ENCODE data around the gene APCDD1L. TPM values are rescaled to one million over a fixed set of nuclear protein-coding genes. Genes with fewer than 3 reads are reported as not detected.

APCDD1L gene
- total RNA-seq, 1 donor from 2014 or later, result not detected

DNA sequence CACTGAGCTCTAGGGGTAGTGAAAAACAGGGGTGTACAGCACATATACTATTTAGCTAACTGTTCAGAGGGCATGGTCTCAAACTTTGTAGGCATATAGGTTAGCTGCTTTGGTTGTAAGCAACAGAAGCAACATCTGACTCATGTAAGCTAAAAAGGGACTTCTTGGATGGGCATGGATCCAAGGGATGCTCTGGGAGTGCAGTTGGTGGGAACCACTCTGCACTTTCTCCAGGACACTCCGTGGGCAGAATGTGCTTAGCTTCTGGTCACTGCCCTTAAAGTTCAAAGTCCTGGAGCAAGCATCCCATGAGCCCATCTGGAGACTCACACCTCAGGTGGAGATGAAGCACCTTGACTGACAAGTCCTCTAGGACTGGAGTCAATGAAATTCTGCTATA, 11.5 kb downstream of the APCDD1L start:
- no peak for DNase-seq
- TF ChIP-seq, protein P1, sequence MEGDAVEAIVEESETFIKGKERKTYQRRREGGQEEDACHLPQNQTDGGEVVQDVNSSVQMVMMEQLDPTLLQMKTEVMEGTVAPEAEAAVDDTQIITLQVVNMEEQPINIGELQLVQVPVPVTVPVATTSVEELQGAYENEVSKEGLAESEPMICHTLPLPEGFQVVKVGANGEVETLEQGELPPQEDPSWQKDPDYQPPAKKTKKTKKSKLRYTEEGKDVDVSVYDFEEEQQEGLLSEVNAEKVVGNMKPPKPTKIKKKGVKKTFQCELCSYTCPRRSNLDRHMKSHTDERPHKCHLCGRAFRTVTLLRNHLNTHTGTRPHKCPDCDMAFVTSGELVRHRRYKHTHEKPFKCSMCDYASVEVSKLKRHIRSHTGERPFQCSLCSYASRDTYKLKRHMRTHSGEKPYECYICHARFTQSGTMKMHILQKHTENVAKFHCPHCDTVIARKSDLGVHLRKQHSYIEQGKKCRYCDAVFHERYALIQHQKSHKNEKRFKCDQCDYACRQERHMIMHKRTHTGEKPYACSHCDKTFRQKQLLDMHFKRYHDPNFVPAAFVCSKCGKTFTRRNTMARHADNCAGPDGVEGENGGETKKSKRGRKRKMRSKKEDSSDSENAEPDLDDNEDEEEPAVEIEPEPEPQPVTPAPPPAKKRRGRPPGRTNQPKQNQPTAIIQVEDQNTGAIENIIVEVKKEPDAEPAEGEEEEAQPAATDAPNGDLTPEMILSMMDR (IDR thresholded peaks at IDR 0.05; ENCODE audit: partially characterized antibody, unreplicated experiment), result no peak
- H3K27ac Mint-ChIP-seq (ENCODE audit: unreplicated experiment), result no peak overlapping the region
- H3K4me3 Mint-ChIP-seq (ENCODE audit: unreplicated experiment), result no peak overlapping the region
- peaks cover 20% of the 10 kb centered on the region for H3K9me3 Mint-ChIP-seq (ENCODE audit: unreplicated experiment)
- peaks cover 3% of the 10 kb centered on the region for H3K27me3 Mint-ChIP-seq (ENCODE audit: unreplicated experiment)
- H3K36me3 Mint-ChIP-seq (ENCODE audit: unreplicated experiment), result peaks cover 15% of the 10 kb centered on the region
- H3K4me1 Mint-ChIP-seq (ENCODE audit: low read depth, unreplicated experiment), result no peaks in the 10 kb centered on the region

DNA sequence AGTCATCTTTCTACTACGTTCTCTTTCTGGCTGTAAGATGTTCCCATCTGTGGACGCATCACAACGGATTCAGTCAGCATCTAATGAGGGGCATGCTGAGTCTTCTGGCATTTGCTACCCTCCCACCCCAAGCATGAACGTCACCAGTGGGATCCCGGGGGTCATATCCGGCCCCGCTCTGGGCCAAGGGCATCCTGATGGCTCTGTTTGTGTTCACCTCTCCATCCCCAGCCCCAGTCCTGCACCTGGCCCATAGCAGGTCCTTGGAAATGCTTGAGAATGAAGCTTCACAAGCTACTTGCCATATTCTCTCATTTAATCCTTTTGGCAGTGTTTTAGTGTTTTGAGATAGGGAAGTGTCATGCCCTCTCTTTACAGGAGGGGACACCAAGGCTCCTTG, 14.9 kb downstream of the APCDD1L start:
- DNase-seq, result no peak
- TF ChIP-seq, protein P1 (IDR thresholded peaks at IDR 0.05; ENCODE audit: partially characterized antibody, unreplicated experiment), result no peak
- H3K27me3 Mint-ChIP-seq (ENCODE audit: unreplicated experiment), result peaks cover 5% of the 10 kb centered on the region
- no peaks in the 10 kb centered on the region for H3K4me1 Mint-ChIP-seq (ENCODE audit: low read depth, unreplicated experiment)
- H3K9me3 Mint-ChIP-seq (ENCODE audit: unreplicated experiment), result peaks cover 11% of the 10 kb centered on the region
- H3K36me3 Mint-ChIP-seq (ENCODE audit: unreplicated experiment), result peaks cover 15% of the 10 kb centered on the region
- no peak overlapping the region for H3K4me3 Mint-ChIP-seq (ENCODE audit: unreplicated experiment)
- no peak overlapping the region for H3K27ac Mint-ChIP-seq (ENCODE audit: unreplicated experiment)

DNA sequence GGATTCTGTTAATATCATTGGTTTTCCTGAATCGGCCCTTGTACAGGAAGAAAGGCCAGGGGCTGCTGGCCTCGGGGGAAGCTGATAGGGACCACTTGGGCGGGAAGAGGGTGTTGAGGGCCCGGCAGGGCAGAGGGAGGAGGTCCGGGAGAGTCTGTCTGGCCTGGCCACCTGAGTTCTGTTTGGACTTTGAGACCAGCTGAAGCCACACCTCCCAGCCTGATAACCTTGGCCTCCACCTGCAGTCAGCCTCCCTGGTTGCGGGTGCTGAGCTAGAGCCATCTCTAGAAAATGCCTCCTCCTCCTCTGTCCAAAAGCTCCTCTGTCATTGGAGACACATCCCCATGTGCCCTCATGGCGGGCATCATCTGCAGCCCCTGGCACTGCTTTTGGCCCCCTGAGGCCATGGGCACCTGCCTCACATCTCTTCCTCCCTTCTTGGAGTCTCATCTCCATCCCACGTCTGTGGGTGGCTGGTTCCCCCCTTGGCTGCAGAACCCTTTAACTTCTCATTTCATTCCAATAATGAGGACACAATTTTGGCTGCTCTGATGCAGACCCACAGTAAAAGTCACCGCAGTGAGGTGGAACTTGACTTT, 16.6 kb downstream of the APCDD1L start:
- peaks cover 11% of the 10 kb centered on the region for H3K36me3 Mint-ChIP-seq (ENCODE audit: unreplicated experiment)
- H3K9me3 Mint-ChIP-seq (ENCODE audit: unreplicated experiment), result peaks cover 8% of the 10 kb centered on the region
- H3K27ac Mint-ChIP-seq (ENCODE audit: unreplicated experiment), result no peak overlapping the region
- H3K27me3 Mint-ChIP-seq (ENCODE audit: unreplicated experiment), result peaks cover 5% of the 10 kb centered on the region
- TF ChIP-seq, protein P1 (IDR thresholded peaks at IDR 0.05; ENCODE audit: partially characterized antibody, unreplicated experiment), result no peak
- no peak overlapping the region for H3K4me3 Mint-ChIP-seq (ENCODE audit: unreplicated experiment)
- DNase-seq, result no peak
- H3K4me1 Mint-ChIP-seq (ENCODE audit: low read depth, unreplicated experiment), result no peaks in the 10 kb centered on the region

DNA sequence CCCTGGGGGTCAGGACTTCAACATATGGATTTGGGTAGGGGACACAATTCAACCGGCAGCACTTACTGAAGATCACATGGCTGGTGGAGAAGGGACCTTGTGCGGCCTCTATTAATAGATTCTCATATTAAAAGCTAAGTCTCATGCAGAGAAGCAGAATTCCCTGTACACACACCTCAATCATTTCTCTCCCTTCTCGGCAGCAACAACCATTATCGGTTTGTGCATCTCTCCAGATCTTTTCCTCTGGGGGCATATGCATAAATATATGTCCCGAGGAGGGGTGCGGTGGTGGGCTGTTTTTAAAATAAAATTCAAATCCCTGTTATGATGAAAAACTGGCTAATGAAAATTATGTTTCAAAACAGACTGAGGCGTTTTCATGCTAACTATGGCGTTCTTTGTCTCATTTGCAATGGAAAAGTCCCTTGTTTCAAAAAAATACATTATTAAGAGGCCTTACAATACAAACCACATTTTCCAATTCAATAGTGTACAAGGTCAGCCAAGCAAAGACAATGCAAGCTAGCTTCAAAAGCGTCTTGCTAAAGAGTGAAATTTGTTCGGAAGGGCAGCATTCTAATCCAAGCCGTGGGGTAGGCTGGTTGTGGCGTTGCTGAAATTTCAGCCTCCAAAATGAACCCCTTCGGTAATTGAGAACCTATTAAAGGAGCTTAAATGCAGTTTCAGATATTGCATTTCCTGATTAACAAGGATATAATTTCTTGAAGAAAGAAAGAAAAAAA, 17.3 kb downstream of the APCDD1L start:
- Mint-ChIP-seq H3K27ac (ENCODE audit: unreplicated experiment) (no peak overlapping the region), H3K4me1 (ENCODE audit: low read depth, unreplicated experiment) (no peaks in the 10 kb centered on the region), H3K9me3 (ENCODE audit: unreplicated experiment) (peaks cover 8% of the 10 kb centered on the region), H3K36me3 (ENCODE audit: unreplicated experiment) (peaks cover 11% of the 10 kb centered on the region), H3K4me3 (ENCODE audit: unreplicated experiment) (no peak overlapping the region), H3K27me3 (ENCODE audit: unreplicated experiment) (peaks cover 5% of the 10 kb centered on the region)
- DNase-seq, result no peak
- TF ChIP-seq, protein P1 (IDR thresholded peaks at IDR 0.05; ENCODE audit: partially characterized antibody, unreplicated experiment), result no peak

DNA sequence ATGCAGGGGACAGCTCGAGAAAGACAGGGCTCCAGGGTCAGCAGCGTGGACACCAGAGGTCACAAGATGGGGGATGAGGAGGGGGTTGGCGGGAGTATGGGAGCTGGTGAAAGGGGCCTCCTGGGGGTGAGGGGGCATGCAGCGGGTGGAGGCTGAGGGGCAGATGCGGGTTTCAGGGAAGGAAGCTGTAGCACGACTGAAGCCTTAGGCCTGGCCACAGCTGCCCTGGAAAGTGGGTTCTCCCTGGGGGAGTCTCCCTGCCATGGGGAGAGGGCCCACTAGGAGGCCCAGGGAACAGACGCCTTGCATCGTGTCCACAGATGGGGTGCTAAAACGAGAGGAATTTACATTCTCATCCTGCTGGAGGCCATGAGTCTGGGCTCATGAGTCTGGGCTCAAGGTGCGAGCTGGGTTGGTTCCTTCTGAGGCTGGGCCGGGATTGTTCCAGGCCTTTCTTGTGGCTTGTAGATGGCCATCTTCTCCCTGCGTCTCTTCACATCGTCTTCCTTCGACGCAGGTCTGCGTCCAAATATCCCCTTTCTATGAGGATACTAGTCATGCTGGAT, 18.0 kb downstream of the APCDD1L start:
- peaks cover 8% of the 10 kb centered on the region for H3K9me3 Mint-ChIP-seq (ENCODE audit: unreplicated experiment)
- peaks cover 5% of the 10 kb centered on the region for H3K27me3 Mint-ChIP-seq (ENCODE audit: unreplicated experiment)
- TF ChIP-seq, protein P1 (IDR thresholded peaks at IDR 0.05; ENCODE audit: partially characterized antibody, unreplicated experiment), result no peak
- no peak overlapping the region for H3K27ac Mint-ChIP-seq (ENCODE audit: unreplicated experiment)
- no peak overlapping the region for H3K4me3 Mint-ChIP-seq (ENCODE audit: unreplicated experiment)
- DNase-seq, result no peak
- H3K36me3 Mint-ChIP-seq (ENCODE audit: unreplicated experiment), result peaks cover 7% of the 10 kb centered on the region
- no peaks in the 10 kb centered on the region for H3K4me1 Mint-ChIP-seq (ENCODE audit: low read depth, unreplicated experiment)
